IMR-90 (cell line): Measurements from ENCODE around the gene PARD3. TPM values are rescaled to one million over a fixed set of nuclear protein-coding genes. Genes with fewer than 3 reads are reported as not detected.

Experiments used
- ATAC-seq: fragments of 200-7000 bp; cut with Tn5 transposase; 2 replicates; pipeline ENCODE4 v1.9.1; 2020; ENCODE audit warnings: low read depth, mild to moderate bottlenecking, moderate library complexity
- BruUV-seq: library from RNA; stranded (reverse); fragments of 400-500 nt; replicated peaks from 2 replicates; lab custom pipeline; 2021; lab: Mats Ljungman, UMichigan
- CTCF ChIA-PET: fragments of 300-600 bp; formaldehyde crosslinking; extraction: SDS; loops from one replicate; lab custom pipeline; 2021; ENCODE audit warnings: antibody characterized with exemption; lab: Yijun Ruan, JAX
- POLR2A ChIA-PET: fragments of 300-600 bp; sonication (Branson Sonifier 250); formaldehyde crosslinking; loops from one replicate; lab custom pipeline; 2022; ENCODE audit warnings: antibody characterized with exemption; ENCODE audit not compliant: unreplicated experiment; lab: Charles Lee
- DNase-seq: peaks from one replicate; pipeline ENCODE4 v3.0.0; 2013
- H2AFZ ChIP-seq: replicated peaks from 2 replicates; pipeline ENCODE3; 2013; ENCODE audit warnings: low read length, mild to moderate bottlenecking; ENCODE audit not compliant: poor library complexity
- H2AK5ac ChIP-seq: 2 replicates; pipeline ENCODE4 v1.6.1; 2013; ENCODE audit warnings: low read depth, low read length, inconsistent platforms
- H2AK9ac ChIP-seq: replicated peaks from 2 replicates; pipeline ENCODE3; 2013; ENCODE audit warnings: mild to moderate bottlenecking, low read depth, low read length, moderate library complexity; ENCODE audit not compliant: poor library complexity
- H2BK120ac ChIP-seq: 2 replicates; pipeline ENCODE4 v1.6.1; 2013; ENCODE audit warnings: low read depth, low read length, inconsistent platforms
- H2BK15ac ChIP-seq: 3 replicates; pipeline ENCODE4 v1.6.1; 2013; ENCODE audit warnings: low read depth, low read length, inconsistent platforms
- H2BK20ac ChIP-seq: 2 replicates; pipeline ENCODE4 v1.6.1; 2013; ENCODE audit warnings: low read depth, mild to moderate bottlenecking, inconsistent platforms, low read length, moderate library complexity
- H2BK5ac ChIP-seq: 2 replicates; pipeline ENCODE4 v1.6.1; 2013; ENCODE audit warnings: mild to moderate bottlenecking, low read depth, low read length, inconsistent platforms; ENCODE audit not compliant: poor library complexity, severe bottlenecking
- H3K14ac ChIP-seq: replicated peaks from 2 replicates; pipeline ENCODE4 v1.6.1; 2013; ENCODE audit warnings: low read depth, low read length, inconsistent platforms
- H3K18ac ChIP-seq: 2 replicates; pipeline ENCODE4 v1.6.1; 2013; ENCODE audit warnings: low read depth, low read length, control low read depth
- H3K23ac ChIP-seq: 2 replicates; pipeline ENCODE4 v1.6.1; 2013; ENCODE audit warnings: low read depth, low read length, inconsistent platforms
- H3K27ac ChIP-seq: 2 replicates; pipeline ENCODE4 v1.5.1; 2013; ENCODE audit warnings: mild to moderate bottlenecking, control low read depth, low read length; ENCODE audit not compliant: insufficient read depth
- H3K27me3 ChIP-seq: 2 replicates; pipeline ENCODE4 v1.6.1; 2013; ENCODE audit warnings: low read length; ENCODE audit not compliant: control insufficient read depth, insufficient read depth
- H3K36me3 ChIP-seq: 2 replicates; pipeline ENCODE4 v1.6.1; 2013; ENCODE audit warnings: low read length, mixed read lengths; ENCODE audit not compliant: control insufficient read depth, insufficient read depth
- H3K4ac ChIP-seq: 2 replicates; pipeline ENCODE4 v1.6.1; 2013; ENCODE audit warnings: low read depth, low read length, inconsistent platforms
- H3K4me1 ChIP-seq: 2 replicates; pipeline ENCODE4 v1.6.1; 2013; ENCODE audit warnings: low read length, mixed read lengths; ENCODE audit not compliant: control insufficient read depth, insufficient read depth
- H3K4me2 ChIP-seq: 2 replicates; pipeline ENCODE4 v1.6.1; 2013; ENCODE audit warnings: low read depth, mild to moderate bottlenecking, control low read depth, low read length, moderate library complexity
- H3K4me3 ChIP-seq: 2 replicates; pipeline ENCODE4 v1.5.1; 2013; ENCODE audit warnings: low read depth, mild to moderate bottlenecking, control low read depth, low read length, moderate library complexity; ENCODE audit not compliant: insufficient read depth
- H3K56ac ChIP-seq: 2 replicates; pipeline ENCODE4 v1.6.1; 2013; ENCODE audit warnings: low read length, inconsistent platforms; ENCODE audit not compliant: insufficient read depth; ENCODE audit errors: extremely low read depth
- H3K79me1 ChIP-seq, 2 experiments: 2 replicates each; pipeline ENCODE4 v1.6.1; 2013; ENCODE audit warnings: low read length in 2 of 2, inconsistent platforms in 1 of 2, low read depth in 1 of 2
- H3K9ac ChIP-seq: 2 replicates; pipeline ENCODE4 v1.6.1; 2013; ENCODE audit warnings: low read depth, low read length, control low read depth
- H3K9me1 ChIP-seq: 2 replicates; pipeline ENCODE4 v1.6.1; 2013; ENCODE audit warnings: low read length, inconsistent platforms; ENCODE audit not compliant: insufficient read depth
- H3K9me3 ChIP-seq: 2 replicates; pipeline ENCODE4 v1.6.1; 2013; ENCODE audit warnings: low read length; ENCODE audit not compliant: control insufficient read depth, insufficient read depth
- H4K20me1 ChIP-seq: 2 replicates; pipeline ENCODE4 v1.6.1; 2013; ENCODE audit warnings: low read length, inconsistent platforms; ENCODE audit not compliant: insufficient read depth
- H4K5ac ChIP-seq: 2 replicates; pipeline ENCODE4 v1.6.1; 2013; ENCODE audit warnings: mild to moderate bottlenecking, low read depth, low read length, control low read depth
- H4K8ac ChIP-seq, 2 experiments: 2 replicates each; pipeline ENCODE4 v1.6.1; 2013; ENCODE audit warnings: low read depth in 2 of 2, low read length in 2 of 2, control low read depth in 1 of 2, inconsistent platforms in 1 of 2
- H4K91ac ChIP-seq: 2 replicates; pipeline ENCODE4 v1.6.1; 2013; ENCODE audit warnings: low read depth, low read length, inconsistent platforms; ENCODE audit not compliant: insufficient read depth
- CEBPB ChIP-seq: IDR thresholded peaks from 2 replicates; pipeline ENCODE4 v1.6.1; 2012; ENCODE audit warnings: low read depth, low read length, improper control_type of control experiment
- SMC3 ChIP-seq: fragments of 150-350 bp; IDR thresholded peaks from 2 replicates; pipeline ENCODE4 v1.6.1; 2016; ENCODE audit warnings: low read depth, mild to moderate bottlenecking, antibody characterized with exemption, low read length, moderate library complexity
- WGBS, 2 experiments: methylation state at CpG; one replicate each; pipeline versions ENCODE4 v1.1.5 to v1.1.7; 2013; ENCODE audit warnings: missing lambda C conversion rate in 2 of 2; ENCODE audit not compliant: insufficient read length in 1 of 2; ENCODE audit errors: extremely low coverage in 2 of 2; 5-methylcytosine and 5-hydroxymethylcytosine counted together
- dilution Hi-C: fragments of 300-500 bp; cut with HindIII; formaldehyde crosslinking; loops from one replicate; pipeline ENCODE4 v1.14.3; 2018; ENCODE audit warnings: low sequenced_read_pairs; ENCODE audit not compliant: unreplicated experiment
- in situ Hi-C: fragments of 300-500 bp; cut with MboI; formaldehyde crosslinking; loops from 3 replicates; pipeline ENCODE4 v1.14.3; 2019; ENCODE audit warnings: low sequenced_read_pairs, inconsistent platforms, mixed read lengths
- intact Hi-C: fragments of 100-400 bp; cut with micrococcal nuclease; formaldehyde crosslinking; loops from 2 replicates; pipeline ENCODE4 v1.10.0; 2022
- polyA plus RNA-seq, 3 experiments: library from polyadenylated mRNA; depleted of rRNA; stranded (reverse); fragments of >200 nt; gene quantifications; 2 replicates each; pipeline ENCODE4 v1.2.3, GENCODE V29; 2012; ENCODE audit warnings: low replicate concordance in 1 of 3
- total RNA-seq: library from RNA; depleted of rRNA; stranded (reverse); fragments of >200 nt; gene quantifications from 2 replicates; pipeline ENCODE4 v1.2.3, GENCODE V29; 2012

The PARD3 gene
- total and polyA plus RNA-seq, 2 of the 4 experiments (the other 2 are of a cell fraction) = 14.6 to 37.5 TPM

DNA sequence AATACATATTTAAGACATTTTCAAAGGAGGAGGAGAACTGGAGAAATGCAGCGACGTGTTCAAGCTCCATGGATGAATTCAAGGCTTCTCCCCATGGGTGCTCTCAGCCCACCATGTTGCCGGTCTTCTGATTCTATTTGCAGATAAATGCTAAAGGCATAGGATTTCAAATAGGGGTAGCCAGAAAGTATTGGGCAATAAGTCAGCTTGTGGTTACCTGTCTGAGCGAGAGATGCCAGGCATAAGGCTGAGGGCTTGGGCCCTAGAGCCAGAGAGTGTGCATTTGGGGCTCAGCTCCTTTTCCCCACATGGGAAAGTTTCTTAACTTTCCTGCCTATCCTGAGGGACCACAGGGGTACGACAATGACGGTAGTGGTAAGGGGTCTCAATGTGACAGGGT is 180.0 kb downstream of the PARD3 start:
- H3K79me1 ChIP-seq = peaks cover 14 to 29% of the 10 kb centered on the region in 2 experiments
- H3K9ac ChIP-seq = no peak overlapping the region
- H4K8ac ChIP-seq = no peak overlapping the region
- DNase-seq (no peak), ATAC-seq (no peak)
- dilution Hi-C loops (no loop called here), in situ Hi-C loops (loop anchor here (25.0 kb wide), 1 partner anchor 848 kb away; no protein-coding TSS in a partner anchor), intact Hi-C loops (loop anchor here (5.0 to 10.0 kb wide), 3 partner anchors 420 to 730 kb away; no protein-coding TSS in a partner anchor)
- H3K9me1 ChIP-seq = peaks cover 5% of the 10 kb centered on the region; the same call in 1 of the 2 replicates
- H3K27me3 ChIP-seq = no peaks in the 10 kb centered on the region
- H2BK5ac ChIP-seq = no peak overlapping the region
- no peak overlapping the region for H2AK5ac ChIP-seq
- no peaks in the 10 kb centered on the region for H3K9me3 ChIP-seq
- no peaks in the 10 kb centered on the region for H3K4me1 ChIP-seq
- no peak overlapping the region for H3K56ac ChIP-seq
- H4K91ac ChIP-seq = no peak overlapping the region
- no peak overlapping the region for H3K23ac ChIP-seq
- H3K18ac ChIP-seq = no peak overlapping the region
- no TSS peak for BruUV-seq
- no peaks in the 10 kb centered on the region for H3K36me3 ChIP-seq
- H2BK20ac ChIP-seq = no peak overlapping the region
- TF ChIP-seq SMC3 (no peak), CEBPB (peak; percentile 38; the same call in 1 of the 2 replicates)
- H3K4ac ChIP-seq = no peak overlapping the region
- no peak overlapping the region for H3K4me2 ChIP-seq
- no peak overlapping the region for H2AK9ac ChIP-seq
- no peak overlapping the region for H3K4me3 ChIP-seq
- no peak overlapping the region for H3K14ac ChIP-seq
- no CpG with 5 or more reads among the region's 6 CpGs for WGBS, 2 experiments
- no peak overlapping the region for H2BK15ac ChIP-seq
- no peak overlapping the region for H3K27ac ChIP-seq
- CTCF ChIA-PET = no interaction called here
- POLR2A ChIA-PET = no interaction called here
- no peak overlapping the region for H2BK120ac ChIP-seq
- no peak overlapping the region for H4K5ac ChIP-seq
- peaks cover 8% of the 10 kb centered on the region for H4K20me1 ChIP-seq
- H2AFZ ChIP-seq = no peak overlapping the region
